BLaER1 treated with 17β-estradiol and CSF1 and Interleukin-3, amounts not matched to agents 10 nM and 100 nM (cell line): ENCODE measurements around the gene MS4A15.
"Not testable (repeated sequence)": the region's sequence is repeated elsewhere in the genome, so short reads cannot be mapped to it uniquely, and the experiment has no call there.

ENCODE experiments used
- H3K27ac ChIP-seq, 11 experiments: shearing (Covaris generic); formaldehyde crosslinking; 2 replicates each; pipeline ENCODE4 v1.8.1; 2022
- H3K27me3 ChIP-seq, 11 experiments: shearing (Covaris generic); formaldehyde crosslinking; 2 replicates each; pipeline ENCODE4 v1.8.1; 2022
- H3K36me3 ChIP-seq, 11 experiments: shearing (Covaris generic); formaldehyde crosslinking; 2 replicates each; pipeline ENCODE4 v1.8.1; 2022
- H3K4me1 ChIP-seq, 10 experiments: shearing (Covaris generic); formaldehyde crosslinking; 2 replicates each; pipeline ENCODE4 v1.8.1; 2022
- H3K4me2 ChIP-seq, 11 experiments: shearing (Covaris generic); formaldehyde crosslinking; 2 replicates each; pipeline ENCODE4 v1.8.1; 2022
- H3K4me3 ChIP-seq, 10 experiments: shearing (Covaris generic); formaldehyde crosslinking; 2 replicates each; pipeline ENCODE4 v1.8.1; 2022
- H3K9ac ChIP-seq, 11 experiments: shearing (Covaris generic); formaldehyde crosslinking; 2 replicates each; pipeline ENCODE4 v1.8.1; 2022
- H3K9me3 ChIP-seq, 11 experiments: shearing (Covaris generic); formaldehyde crosslinking; replicated peaks in 1 of 11; 2 replicates each; pipeline ENCODE4 v1.8.1; 2022
- H4K20me1 ChIP-seq, 11 experiments: shearing (Covaris generic); formaldehyde crosslinking; 2 replicates each; pipeline ENCODE4 v1.8.1; 2022
- Cebpa-rat ChIP-seq, 11 experiments: shearing (Covaris generic); IDR thresholded peaks; 2 replicates each; pipeline ENCODE4 v1.8.1; 2022

Gene MS4A15

DNA sequence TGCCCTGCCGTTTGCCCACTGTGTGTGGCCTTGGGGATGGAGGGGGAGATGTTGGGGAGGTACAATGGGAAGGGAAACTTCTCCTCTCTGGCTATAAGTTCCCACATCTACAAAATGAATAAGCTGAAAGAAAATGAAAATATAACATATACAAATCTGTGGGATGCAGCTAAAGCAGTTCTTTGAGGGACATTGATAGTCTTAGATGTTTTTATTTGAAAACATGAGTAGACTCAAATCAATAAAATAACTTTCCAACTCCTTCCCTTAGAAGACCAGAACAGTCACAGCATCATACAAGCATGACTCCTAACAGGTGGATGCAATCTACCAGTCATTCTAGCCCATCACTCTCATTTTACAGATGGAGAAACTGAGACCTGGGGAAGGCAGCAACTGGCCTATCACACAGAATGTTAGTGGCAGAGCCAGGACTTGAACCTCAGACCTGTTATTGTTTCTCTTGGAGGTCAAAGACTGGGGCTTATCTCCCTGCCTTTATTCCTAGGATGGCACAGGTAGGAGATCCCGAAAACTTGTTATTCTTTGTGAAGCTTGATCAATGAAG, 60.0 kb downstream of the MS4A15 start:
- H4K20me1 ChIP-seq: no peaks in the 10 kb centered on the region
- H3K9me3 ChIP-seq: peaks cover 27 to 53% (median 40%) of the 10 kb centered on the region in 11 experiments
- no peak for TF ChIP-seq Cebpa-rat (IDR thresholded peaks at IDR 0.05)
- no peak overlapping the region for H3K9ac ChIP-seq
- no peak overlapping the region for H3K27ac ChIP-seq
- no peak overlapping the region for H3K4me2 ChIP-seq
- no peaks in the 10 kb centered on the region for H3K27me3 ChIP-seq
- no peaks in the 10 kb centered on the region for H3K36me3 ChIP-seq
- peaks cover 2 to 10% (median 5%) of the 10 kb centered on the region in 10 experiments; a peak in 18 of 20 replicates for H3K4me1 ChIP-seq
- peak overlapping the region in 1 of 10 experiments; percentile 8; a peak in 1 of 20 replicates for H3K4me3 ChIP-seq

DNA sequence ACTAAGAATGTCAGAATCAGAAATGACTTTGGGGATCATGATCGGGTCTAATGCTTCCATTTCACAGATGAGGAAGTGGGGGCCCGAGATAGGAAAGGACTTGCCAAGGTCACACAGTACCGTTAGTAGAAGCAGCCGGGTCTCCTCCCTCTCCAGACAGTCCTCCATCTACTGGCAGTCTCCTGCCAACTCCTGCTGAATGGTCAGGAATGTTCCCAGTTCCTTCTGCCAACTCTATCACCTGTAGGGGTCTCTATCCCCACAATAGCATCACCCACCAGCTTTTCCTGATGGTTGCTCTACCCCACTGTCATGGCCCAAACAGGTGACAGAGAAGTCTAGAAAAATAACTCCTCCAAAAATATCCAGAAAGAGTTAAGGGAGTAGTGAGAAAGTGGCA, 61.4 kb downstream of the MS4A15 start:
- no peaks in the 10 kb centered on the region for H4K20me1 ChIP-seq
- H3K36me3 ChIP-seq: no peaks in the 10 kb centered on the region
- peaks cover 20 to 42% (median 31%) of the 10 kb centered on the region in 11 experiments for H3K9me3 ChIP-seq
- TF ChIP-seq Cebpa-rat (IDR thresholded peaks at IDR 0.05): no peak
- no peak overlapping the region for H3K4me3 ChIP-seq
- no peak overlapping the region for H3K27ac ChIP-seq
- no peak overlapping the region for H3K4me2 ChIP-seq
- H3K27me3 ChIP-seq: no peaks in the 10 kb centered on the region
- no peak overlapping the region for H3K9ac ChIP-seq
- peaks cover 0 to 19% (median 14%) of the 10 kb centered on the region in 10 experiments; a peak in 17 of 20 replicates for H3K4me1 ChIP-seq

DNA sequence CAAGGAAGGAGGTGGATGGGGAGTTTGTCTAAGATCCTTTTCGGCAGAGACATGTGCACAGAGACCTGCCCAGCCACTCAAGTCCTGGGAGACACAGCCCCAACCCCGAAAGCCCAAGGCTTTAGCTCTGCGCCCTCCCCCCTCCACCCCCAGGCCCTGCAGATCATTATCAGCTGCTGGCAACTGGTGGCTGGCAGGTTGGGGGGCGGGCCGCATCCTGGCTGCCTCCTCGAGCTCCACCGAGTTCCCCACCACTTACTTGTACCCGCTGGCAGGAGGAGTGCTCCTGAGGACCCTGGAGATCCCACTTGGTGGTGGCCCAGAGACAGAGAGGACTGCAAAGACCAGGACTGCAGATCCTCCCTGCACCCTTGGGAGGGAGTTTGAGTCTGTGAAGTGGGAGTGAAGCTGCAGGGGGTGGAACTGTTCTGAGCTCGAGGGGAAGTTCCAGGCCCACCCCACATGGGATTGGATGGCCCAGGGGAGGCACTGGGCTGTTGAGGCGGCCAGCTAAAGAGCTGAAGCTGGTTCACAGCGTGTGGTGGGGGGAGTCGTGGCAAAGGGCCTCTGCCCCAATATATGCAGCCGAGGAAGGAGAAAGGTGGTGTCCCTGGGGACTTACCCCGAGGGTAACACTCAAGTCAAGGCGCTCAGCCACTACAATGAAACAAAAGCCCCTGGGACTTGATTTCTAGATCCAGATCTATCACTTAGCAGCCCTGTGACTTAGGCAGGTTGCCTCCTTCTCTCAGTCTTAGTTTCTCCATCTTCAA, 65.3 kb downstream of the MS4A15 start:
- peaks cover 0 to 19% (median 14%) of the 10 kb centered on the region in 10 experiments; a peak in 16 of 20 replicates for H3K4me1 ChIP-seq
- no peak for TF ChIP-seq Cebpa-rat (IDR thresholded peaks at IDR 0.05)
- H3K9ac ChIP-seq: peak overlapping the region in 4 of 11 experiments; percentile 4 to 22 (median 18); a peak in 2 of 22 replicates
- no peak overlapping the region; a peak in 1 of 20 replicates for H3K4me3 ChIP-seq
- no peaks in the 10 kb centered on the region for H4K20me1 ChIP-seq
- H3K27me3 ChIP-seq: no peaks in the 10 kb centered on the region
- H3K9me3 ChIP-seq: peaks cover 6 to 12% (median 8%) of the 10 kb centered on the region in 11 experiments
- H3K36me3 ChIP-seq: no peaks in the 10 kb centered on the region
- peak overlapping the region in 9 of 11 experiments; percentile 52 to 82 (median 63); a peak in 18 of 22 replicates for H3K4me2 ChIP-seq
- no peak overlapping the region for H3K27ac ChIP-seq

DNA sequence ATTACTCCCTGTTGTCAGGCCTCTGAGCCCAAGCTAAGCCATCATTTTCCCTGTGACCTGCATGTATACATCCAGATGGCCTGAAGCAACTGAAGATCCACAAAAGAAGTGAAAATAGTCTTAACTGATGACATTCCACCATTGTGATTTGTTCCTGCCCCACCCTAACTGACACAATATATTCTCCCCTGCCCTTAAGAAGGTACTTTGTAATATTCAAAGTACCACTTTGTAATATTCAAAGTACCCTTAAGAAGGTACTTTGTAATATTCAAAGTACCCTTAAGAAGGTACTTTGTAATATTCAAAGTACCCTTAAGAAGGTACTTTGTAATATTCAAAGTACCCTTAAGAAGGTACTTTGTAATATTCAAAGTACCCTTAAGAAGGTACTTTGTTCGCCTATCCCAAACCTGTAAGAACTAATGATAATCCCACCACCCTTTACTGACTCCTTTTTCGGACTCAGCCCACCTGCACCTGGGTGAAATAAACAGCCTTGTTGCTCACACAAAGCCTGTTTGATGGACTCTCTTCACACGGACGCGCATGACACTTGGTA, 67.2 kb downstream of the MS4A15 start:
- not testable (repeated sequence) for H3K36me3 ChIP-seq, H3K27me3 ChIP-seq, H3K4me3 ChIP-seq, H3K27ac ChIP-seq, H3K9ac ChIP-seq, H3K9me3 ChIP-seq, H4K20me1 ChIP-seq, H3K4me2 ChIP-seq
- H3K4me1 ChIP-seq: peaks cover 0 to 19% (median 14%) of the 10 kb centered on the region in 10 experiments; a peak in 16 of 20 replicates

DNA sequence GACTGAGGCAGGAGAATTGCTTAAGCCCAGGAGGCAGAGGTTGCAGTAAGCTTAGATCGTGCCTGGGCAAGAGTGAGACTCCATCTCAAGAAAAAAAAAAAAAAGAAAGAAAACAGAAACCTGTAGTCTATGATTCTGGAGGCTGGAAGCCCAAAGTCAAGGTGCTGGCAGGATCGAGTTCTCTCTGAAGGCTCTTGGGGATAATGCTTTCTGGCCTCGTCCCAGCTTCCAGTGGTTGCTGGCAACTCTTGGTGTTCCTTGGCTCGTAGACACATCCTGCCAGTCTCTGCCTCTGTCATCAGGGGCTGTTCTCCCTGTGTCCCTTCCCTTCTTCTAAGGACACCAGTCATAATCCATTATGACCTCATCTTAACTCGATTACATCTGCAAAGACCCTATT, 68.5 kb downstream of the MS4A15 start:
- H3K36me3 ChIP-seq: no peaks in the 10 kb centered on the region
- no peaks in the 10 kb centered on the region for H4K20me1 ChIP-seq
- no peaks in the 10 kb centered on the region; a peak in 2 of 22 replicates for H3K9me3 ChIP-seq
- H3K9ac ChIP-seq: no peak overlapping the region
- no peak for TF ChIP-seq Cebpa-rat (IDR thresholded peaks at IDR 0.05)
- H3K27me3 ChIP-seq: no peaks in the 10 kb centered on the region
- H3K27ac ChIP-seq: no peak overlapping the region
- peaks cover 0 to 19% (median 14%) of the 10 kb centered on the region in 10 experiments; a peak in 16 of 20 replicates for H3K4me1 ChIP-seq
- no peak overlapping the region for H3K4me3 ChIP-seq
- no peak overlapping the region for H3K4me2 ChIP-seq

DNA sequence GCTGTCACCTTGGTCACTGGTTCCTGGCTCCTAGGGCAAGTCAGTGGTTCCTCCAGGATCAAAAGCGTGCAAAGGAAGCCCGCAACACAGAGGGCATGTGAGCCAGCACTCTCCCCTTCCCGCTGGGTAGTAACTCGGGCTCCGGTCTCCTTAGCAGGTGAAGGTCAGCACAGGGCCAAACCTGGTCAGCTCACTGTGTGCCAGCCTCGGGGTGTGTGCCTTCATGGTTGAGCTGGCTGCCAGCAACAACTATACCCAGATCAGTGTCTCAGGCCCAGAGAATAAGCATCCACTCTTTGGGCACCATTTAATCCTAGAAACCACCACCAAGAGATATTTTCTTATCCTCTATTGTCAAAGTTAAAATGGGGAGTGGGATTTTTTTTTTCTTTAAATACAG, 69.1 kb downstream of the MS4A15 start:
- no peak overlapping the region for H3K4me2 ChIP-seq
- H4K20me1 ChIP-seq: no peaks in the 10 kb centered on the region
- H3K36me3 ChIP-seq: no peaks in the 10 kb centered on the region
- no peak overlapping the region for H3K9ac ChIP-seq
- H3K4me3 ChIP-seq: no peak overlapping the region
- no peaks in the 10 kb centered on the region; a peak in 2 of 22 replicates for H3K9me3 ChIP-seq
- no peak for TF ChIP-seq Cebpa-rat (IDR thresholded peaks at IDR 0.05)
- no peak overlapping the region for H3K27ac ChIP-seq
- no peaks in the 10 kb centered on the region for H3K27me3 ChIP-seq
- peaks cover 0 to 19% (median 14%) of the 10 kb centered on the region in 10 experiments; a peak in 16 of 20 replicates for H3K4me1 ChIP-seq
